Cardiac muscle cell (in vitro differentiated cells and primary cell): ENCODE measurements around the gene NCK1. TPM values are rescaled to one million over a fixed set of nuclear protein-coding genes. Genes with fewer than 3 reads are reported as not detected.

Source experiments
- DNase-seq, 2 donors: peaks; one replicate each; pipeline versions ENCODE4 v3.0.0 to v3.0.0-alpha.2; 2010 to 2017; ENCODE audit warnings: low read depth in 1 of 2, low spot score in 1 of 2
- H3K27ac ChIP-seq: fragments of 200-600 bp; sonication (generic); 2 replicates; pipeline ENCODE4 v1.5.1; 2016
- H3K27me3 ChIP-seq: fragments of 200-600 bp; sonication (generic); 2 replicates; pipeline ENCODE4 v1.6.0; 2016; ENCODE audit warnings: control low read depth
- H3K36me3 ChIP-seq: fragments of 200-600 bp; sonication (generic); 2 replicates; pipeline ENCODE4 v1.5.1; 2016; ENCODE audit warnings: control low read depth
- H3K4me1 ChIP-seq: fragments of 200-600 bp; sonication (generic); 2 replicates; pipeline ENCODE4 v1.8.1; 2017; ENCODE audit warnings: low read depth, mild to moderate bottlenecking, mixed run types
- H3K4me3 ChIP-seq: fragments of 200-600 bp; sonication (generic); 2 replicates; pipeline ENCODE4 v1.5.1; 2016; ENCODE audit warnings: mild to moderate bottlenecking
- H3K9me3 ChIP-seq: fragments of 200-600 bp; sonication (generic); 2 replicates; pipeline ENCODE4 v1.5.1; 2017; ENCODE audit warnings: low read depth, mild to moderate bottlenecking, control low read depth
- polyA plus RNA-seq: library from polyadenylated mRNA; unstranded; fragments of >200 nt; fragmentation: Nextera tagmentation; extraction: Ambion mirVana; gene quantifications from 2 replicates; pipeline ENCODE4 v1.2.1, GENCODE V29; 2016
- total RNA-seq: library from RNA; depleted of rRNA; stranded (reverse); fragments of >200 nt; gene quantifications from 2 replicates; pipeline ENCODE4 v1.2.3, GENCODE V29; 2016
- TF ChIP-seq, protein P1 (sequence below): IDR thresholded peaks from 2 replicates; pipeline ENCODE4 v1.5.1; 2012; ENCODE audit warnings: low read depth, mild to moderate bottlenecking, low read length

Gene NCK1
- total and polyA plus RNA-seq, 2 experiments from 2014 or later: 24.6 to 30.3 TPM

DNA sequence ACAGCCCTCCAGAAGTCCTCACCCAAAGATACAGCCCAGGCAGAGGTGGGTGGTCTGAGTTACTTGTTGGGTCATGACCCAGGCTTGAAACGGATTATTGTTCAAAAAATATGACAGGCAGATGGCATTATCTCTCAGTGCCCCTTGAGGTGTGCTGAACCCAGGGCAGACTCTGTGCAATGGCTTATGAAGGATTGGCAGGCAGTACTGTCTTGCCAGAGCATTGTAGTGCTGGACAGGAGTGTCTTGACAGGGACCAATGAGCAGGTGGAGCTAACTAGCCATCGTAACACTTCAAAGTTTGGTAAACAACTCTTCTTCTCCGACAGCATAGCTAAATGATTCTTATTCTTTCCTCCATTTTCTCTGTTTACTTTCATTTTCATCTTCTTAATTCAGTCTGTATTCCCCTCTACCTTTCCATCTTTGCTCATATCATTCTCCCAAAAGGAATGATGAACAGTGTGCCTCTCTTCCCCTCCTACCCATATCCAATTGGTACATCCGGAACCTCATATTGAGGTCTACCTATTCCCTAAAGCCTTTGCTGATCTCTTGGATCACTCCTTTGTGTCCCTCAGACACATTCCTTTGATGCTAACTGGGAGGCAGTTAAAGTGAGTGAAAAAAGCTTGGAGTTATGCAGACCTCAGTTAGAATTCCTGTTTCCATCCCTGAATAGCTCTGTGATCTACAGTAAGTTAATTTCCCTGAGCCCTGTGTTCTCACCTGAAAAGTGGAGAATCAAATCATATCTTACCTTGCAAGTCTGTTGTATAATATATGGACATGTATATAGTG, 93.2 kb downstream of the NCK1 start:
- no peak overlapping the region for H3K4me3 ChIP-seq
- H3K9me3 ChIP-seq: no peaks in the 10 kb centered on the region
- no peaks in the 10 kb centered on the region for H3K27me3 ChIP-seq
- TF ChIP-seq, protein P1, sequence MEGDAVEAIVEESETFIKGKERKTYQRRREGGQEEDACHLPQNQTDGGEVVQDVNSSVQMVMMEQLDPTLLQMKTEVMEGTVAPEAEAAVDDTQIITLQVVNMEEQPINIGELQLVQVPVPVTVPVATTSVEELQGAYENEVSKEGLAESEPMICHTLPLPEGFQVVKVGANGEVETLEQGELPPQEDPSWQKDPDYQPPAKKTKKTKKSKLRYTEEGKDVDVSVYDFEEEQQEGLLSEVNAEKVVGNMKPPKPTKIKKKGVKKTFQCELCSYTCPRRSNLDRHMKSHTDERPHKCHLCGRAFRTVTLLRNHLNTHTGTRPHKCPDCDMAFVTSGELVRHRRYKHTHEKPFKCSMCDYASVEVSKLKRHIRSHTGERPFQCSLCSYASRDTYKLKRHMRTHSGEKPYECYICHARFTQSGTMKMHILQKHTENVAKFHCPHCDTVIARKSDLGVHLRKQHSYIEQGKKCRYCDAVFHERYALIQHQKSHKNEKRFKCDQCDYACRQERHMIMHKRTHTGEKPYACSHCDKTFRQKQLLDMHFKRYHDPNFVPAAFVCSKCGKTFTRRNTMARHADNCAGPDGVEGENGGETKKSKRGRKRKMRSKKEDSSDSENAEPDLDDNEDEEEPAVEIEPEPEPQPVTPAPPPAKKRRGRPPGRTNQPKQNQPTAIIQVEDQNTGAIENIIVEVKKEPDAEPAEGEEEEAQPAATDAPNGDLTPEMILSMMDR: no peak
- DNase-seq: no peak
- no peaks in the 10 kb centered on the region for H3K4me1 ChIP-seq
- H3K27ac ChIP-seq: no peak overlapping the region
- H3K36me3 ChIP-seq: no peaks in the 10 kb centered on the region

DNA sequence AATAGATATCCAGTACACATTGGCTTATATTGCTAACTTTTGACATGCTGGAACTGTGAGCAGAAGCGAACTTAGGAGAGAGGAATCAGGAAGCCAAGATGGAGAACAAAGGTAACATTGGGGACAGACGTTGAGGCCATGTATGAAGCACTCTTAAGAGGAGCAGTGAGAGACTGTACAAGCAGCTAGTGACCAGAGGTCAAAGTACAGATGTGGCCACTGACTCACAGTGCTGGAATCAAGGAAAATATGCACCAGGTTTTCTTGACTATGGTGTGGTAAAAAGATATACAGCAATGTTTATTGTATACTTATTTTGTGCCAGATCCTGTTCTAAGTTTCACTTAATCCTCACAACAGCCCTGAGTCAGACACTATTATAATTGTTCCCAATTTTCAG, 93.8 kb downstream of the NCK1 start:
- H3K27me3 ChIP-seq: no peaks in the 10 kb centered on the region
- TF ChIP-seq, protein P1: no peak
- no peaks in the 10 kb centered on the region for H3K9me3 ChIP-seq
- H3K27ac ChIP-seq: no peak overlapping the region
- H3K4me1 ChIP-seq: no peaks in the 10 kb centered on the region
- no peaks in the 10 kb centered on the region for H3K36me3 ChIP-seq
- H3K4me3 ChIP-seq: no peak overlapping the region
- DNase-seq: peak in 1 of 2 donors; percentile 79

DNA sequence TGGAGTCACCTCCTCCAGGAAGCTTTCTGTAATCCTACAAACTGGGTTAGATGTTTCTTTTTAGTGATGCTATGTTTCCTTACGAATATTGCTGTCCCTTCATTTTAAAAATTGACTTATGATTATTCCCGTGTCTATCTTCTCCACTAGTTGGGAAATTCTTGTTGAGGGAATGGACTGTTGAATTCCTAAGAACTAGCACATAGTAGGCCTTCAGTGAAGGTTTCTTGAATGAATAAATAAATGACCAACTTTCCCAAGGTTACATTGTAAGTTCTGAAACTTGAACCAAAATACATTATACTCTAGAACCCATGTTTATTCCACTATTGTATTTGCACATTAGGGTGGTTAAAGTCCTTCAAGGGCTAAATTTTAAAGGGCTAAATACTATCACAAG, 95.0 kb downstream of the NCK1 start:
- Histone ChIP-seq H3K36me3 (no peaks in the 10 kb centered on the region), H3K27me3 (no peaks in the 10 kb centered on the region), H3K4me3 (no peak overlapping the region), H3K27ac (no peak overlapping the region), H3K9me3 (no peaks in the 10 kb centered on the region), H3K4me1 (no peaks in the 10 kb centered on the region)
- DNase-seq: no peak
- TF ChIP-seq, protein P1: no peak

DNA sequence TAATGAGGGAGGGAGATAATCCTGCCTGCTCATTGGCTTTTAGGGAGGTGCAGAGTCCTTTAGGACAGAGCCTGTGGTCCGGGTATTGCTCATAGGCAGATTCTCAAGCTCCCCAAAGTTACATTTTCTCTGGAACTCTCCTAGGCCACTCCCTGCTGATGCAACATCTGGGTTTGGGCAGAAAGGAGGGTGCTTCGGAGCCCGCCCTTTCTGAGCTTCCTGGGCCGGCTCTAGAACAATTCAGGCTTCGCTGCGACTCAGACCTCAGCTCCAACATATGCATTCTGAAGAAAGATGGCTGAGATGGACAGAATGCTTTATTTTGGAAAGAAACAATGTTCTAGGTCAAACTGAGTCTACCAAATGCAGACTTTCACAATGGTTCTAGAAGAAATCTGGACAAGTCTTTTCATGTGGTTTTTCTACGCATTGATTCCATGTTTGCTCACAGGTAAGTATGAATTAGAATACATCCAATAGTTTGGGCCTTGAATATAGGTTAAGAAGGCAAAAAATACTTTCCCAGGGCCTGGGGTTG, 95.8 kb downstream of the NCK1 start, which contains the start of gene IL20RB:
Gene IL20RB (plus strand): TSS at position 233 of the 538 bp plus-strand sequence. CDS start 131 bp downstream, at position 364.
- Histone ChIP-seq H3K36me3 (no peaks in the 10 kb centered on the region), H3K4me3 (no peak within 1 kb of the TSS), H3K27ac (no peak within 1 kb of the TSS), H3K9me3 (no peaks in the 10 kb centered on the region), H3K27me3 (no peaks in the 10 kb centered on the region), H3K4me1 (no peaks in the 10 kb centered on the region)
- TF ChIP-seq, protein P1: no peak
- DNase-seq: peak in 1 of 2 donors; percentile 76

DNA sequence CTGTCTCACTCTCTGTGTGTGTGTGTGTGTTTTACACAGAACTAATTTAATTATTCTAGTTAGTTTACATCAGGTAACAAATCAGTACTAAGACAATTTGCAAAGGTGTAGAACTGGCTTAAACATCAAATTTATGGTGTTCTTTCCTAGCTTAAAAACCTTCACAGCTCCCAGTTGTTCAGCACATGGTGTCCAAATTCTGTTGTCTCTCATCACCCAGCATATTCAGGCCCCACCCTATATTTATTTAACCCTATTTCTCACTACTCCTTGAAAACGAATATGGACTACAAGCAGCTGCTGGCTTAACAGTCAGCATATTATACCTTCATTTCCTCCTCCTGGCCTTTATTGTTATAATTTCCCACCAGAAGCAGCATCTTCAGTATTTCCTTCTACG, 96.9 kb downstream of the NCK1 start:
- no peaks in the 10 kb centered on the region for H3K27me3 ChIP-seq
- DNase-seq: no peak
- no peaks in the 10 kb centered on the region for H3K36me3 ChIP-seq
- H3K9me3 ChIP-seq: no peaks in the 10 kb centered on the region
- H3K4me1 ChIP-seq: no peaks in the 10 kb centered on the region
- H3K4me3 ChIP-seq: no peak overlapping the region
- TF ChIP-seq, protein P1: no peak
- H3K27ac ChIP-seq: no peak overlapping the region
